Measurements from ENCODE around the gene CDH16. TPM values are rescaled to one million over a fixed set of nuclear protein-coding genes. Genes with fewer than 3 reads are reported as not detected.

CDH16 gene
- total and polyA plus RNA-seq, 2 of the 13 experiments (the other 11 are each of a cell fraction or from before 2014, with no cell fraction given) = 2.7 to 3.9 TPM

DNA sequence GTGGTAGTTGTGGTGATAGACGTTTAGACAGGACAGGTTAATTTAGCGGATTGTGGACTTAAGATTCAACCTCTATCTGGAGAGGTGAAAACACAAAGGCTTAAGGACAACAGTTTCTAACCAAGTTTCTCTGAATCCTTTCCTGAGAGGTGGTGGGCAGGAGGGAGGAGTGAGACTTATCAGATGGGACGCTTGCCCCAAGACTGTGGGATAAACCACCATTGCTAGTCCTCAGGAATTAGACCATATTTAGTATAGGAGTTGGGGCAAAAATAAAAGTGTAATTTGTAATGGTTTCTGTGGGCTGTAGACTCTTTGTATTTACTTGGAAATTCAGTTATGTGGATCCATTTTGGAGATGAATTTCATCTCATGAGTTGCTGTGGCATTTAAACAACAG is 31.8 kb downstream of the CDH16 start:
- Histone ChIP-seq H3K9ac (ENCODE audit: insufficient read depth, low read depth, low read length) (no peak overlapping the region), H3K79me2 (ENCODE audit: insufficient read depth, low read length) (peaks cover 18% of the 10 kb centered on the region), H3K27ac (ENCODE audit: extremely low read length, insufficient read depth, low read length) (no peak overlapping the region), H4K20me1 (ENCODE audit: insufficient read depth, low read length) (no peaks in the 10 kb centered on the region), H2AFZ (ENCODE audit: low read length) (no peak overlapping the region), H3K4me2 (ENCODE audit: low read depth, low read length) (no peak overlapping the region), H3K36me3 (replicated peaks in 1 of 2; ENCODE audit: control insufficient read depth in 1 of 2, insufficient read depth in 2 of 2, low read length in 2 of 2) (peaks cover 17 to 33% of the 10 kb centered on the region in 2 experiments), H3K4me3 (replicated peaks in 1 of 3; ENCODE audit: insufficient read depth in 1 of 3, low read depth in 2 of 3, low read length in 3 of 3) (no peak overlapping the region), H3K9me3 (ENCODE audit: low read length) (no peaks in the 10 kb centered on the region), H3K4me1 (ENCODE audit: insufficient read depth, low read length) (peaks cover 22% of the 10 kb centered on the region), H3K27me3 (ENCODE audit: control insufficient read depth in 1 of 2, insufficient read depth in 2 of 2, low read length in 2 of 2) (no peaks in the 10 kb centered on the region)
- WGBS (ENCODE audit: low lambda C conversion rate) = 93% methylated on average over 3 of the region's 3 CpGs
- TF ChIP-seq BCL6 (CRISPR knock-in tag; IDR thresholded peaks at IDR 0.05) = no peak
- no peak for TF ChIP-seq U2AF2 (IDR thresholded peaks at IDR 0.05; ENCODE audit: low read depth, low read length)
- TF ChIP-seq, protein P1, sequence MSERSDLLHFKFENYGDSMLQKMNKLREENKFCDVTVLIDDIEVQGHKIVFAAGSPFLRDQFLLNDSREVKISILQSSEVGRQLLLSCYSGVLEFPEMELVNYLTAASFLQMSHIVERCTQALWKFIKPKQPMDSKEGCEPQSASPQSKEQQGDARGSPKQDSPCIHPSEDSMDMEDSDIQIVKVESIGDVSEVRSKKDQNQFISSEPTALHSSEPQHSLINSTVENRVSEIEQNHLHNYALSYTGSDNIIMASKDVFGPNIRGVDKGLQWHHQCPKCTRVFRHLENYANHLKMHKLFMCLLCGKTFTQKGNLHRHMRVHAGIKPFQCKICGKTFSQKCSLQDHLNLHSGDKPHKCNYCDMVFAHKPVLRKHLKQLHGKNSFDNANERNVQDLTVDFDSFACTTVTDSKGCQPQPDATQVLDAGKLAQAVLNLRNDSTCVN (CRISPR knock-in tag; IDR thresholded peaks at IDR 0.05; ENCODE audit: borderline replicate concordance) = no peak
- TF ChIP-seq ATM (IDR thresholded peaks at IDR 0.05; ENCODE audit: borderline replicate concordance) = no peak
- TF ChIP-seq ZFP1 (CRISPR knock-in tag; IDR thresholded peaks at IDR 0.05) = no peak
- no peak for TF ChIP-seq KAT8 (CRISPR knock-in tag; IDR thresholded peaks at IDR 0.05)
- no peak for TF ChIP-seq IRF2 (CRISPR knock-in tag; IDR thresholded peaks at IDR 0.05)
- ChIA-PET POLR2A (no interaction called here), CTCF (ENCODE audit: low intra/inter-chr PET ratio, low total read pairs) (no interaction called here)
- in situ Hi-C loops (cut with HindIII; ENCODE audit: extremely low pct_ligation_motif_present, low pct_unique_long_range_greater_than_20kb) = no loop called here
- FAIRE-seq = no peak
- no peak for DNase-seq (ENCODE audit: low spot score)
- ATAC-seq = no peak
- intact Hi-C loops (cut with micrococcal nuclease; ENCODE audit: unreplicated experiment) = no loop called here
- BruUV-seq (replicated peaks) = no TSS peak

DNA sequence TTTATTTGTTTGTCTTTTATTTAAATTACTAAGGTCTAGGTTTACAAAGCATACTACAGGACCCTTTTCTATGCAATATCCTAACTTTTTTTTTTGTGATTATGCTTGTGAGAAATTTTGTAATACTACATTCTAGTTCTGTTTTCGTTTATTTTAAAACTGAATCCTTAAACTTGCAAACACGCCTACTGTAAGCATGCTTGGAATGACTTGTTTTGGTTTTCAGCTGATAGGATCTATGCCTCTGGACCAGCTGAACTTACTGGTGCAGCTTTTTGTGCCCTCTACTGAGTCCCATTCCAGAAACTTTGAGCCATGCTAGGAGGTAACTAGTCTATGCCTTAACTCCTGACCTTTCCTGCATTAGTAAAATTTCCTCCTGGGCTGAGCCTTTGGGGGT is 32.4 kb downstream of the CDH16 start:
- Histone ChIP-seq H3K4me2 (ENCODE audit: low read depth, low read length) (no peak overlapping the region), H3K36me3 (replicated peaks in 1 of 2; ENCODE audit: control insufficient read depth in 1 of 2, insufficient read depth in 2 of 2, low read length in 2 of 2) (peaks cover 17 to 33% of the 10 kb centered on the region in 2 experiments), H3K27me3 (ENCODE audit: control insufficient read depth in 1 of 2, insufficient read depth in 2 of 2, low read length in 2 of 2) (no peaks in the 10 kb centered on the region), H3K27ac (ENCODE audit: extremely low read length, insufficient read depth, low read length) (no peak overlapping the region), H3K4me1 (ENCODE audit: insufficient read depth, low read length) (peaks cover 23% of the 10 kb centered on the region), H4K20me1 (ENCODE audit: insufficient read depth, low read length) (no peaks in the 10 kb centered on the region), H3K4me3 (replicated peaks in 1 of 3; ENCODE audit: insufficient read depth in 1 of 3, low read depth in 2 of 3, low read length in 3 of 3) (no peak overlapping the region), H3K79me2 (ENCODE audit: insufficient read depth, low read length) (peaks cover 24% of the 10 kb centered on the region), H3K9me3 (ENCODE audit: low read length) (no peaks in the 10 kb centered on the region), H3K9ac (ENCODE audit: insufficient read depth, low read depth, low read length) (no peak overlapping the region), H2AFZ (ENCODE audit: low read length) (no peak overlapping the region)
- ATAC-seq (no peak), DNase-seq (ENCODE audit: low spot score) (no peak), FAIRE-seq (no peak)
- WGBS (ENCODE audit: low lambda C conversion rate) = 93% methylated on average over 2 of the region's 2 CpGs
- ChIA-PET POLR2A (no interaction called here), CTCF (ENCODE audit: low intra/inter-chr PET ratio, low total read pairs) (no interaction called here)
- in situ Hi-C loops (cut with HindIII; ENCODE audit: extremely low pct_ligation_motif_present, low pct_unique_long_range_greater_than_20kb) = no loop called here
- intact Hi-C loops (cut with micrococcal nuclease; ENCODE audit: unreplicated experiment) = no loop called here
- BruUV-seq (replicated peaks) = TSS peak; percentile 8
- no peak for TF ChIP-seq MBNL3 (CRISPR knock-in tag; conservative IDR thresholded peaks at IDR 0.05)
- TF ChIP-seq, protein P2, sequence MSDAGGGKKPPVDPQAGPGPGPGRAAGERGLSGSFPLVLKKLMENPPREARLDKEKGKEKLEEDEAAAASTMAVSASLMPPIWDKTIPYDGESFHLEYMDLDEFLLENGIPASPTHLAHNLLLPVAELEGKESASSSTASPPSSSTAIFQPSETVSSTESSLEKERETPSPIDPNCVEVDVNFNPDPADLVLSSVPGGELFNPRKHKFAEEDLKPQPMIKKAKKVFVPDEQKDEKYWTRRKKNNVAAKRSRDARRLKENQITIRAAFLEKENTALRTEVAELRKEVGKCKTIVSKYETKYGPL (CRISPR knock-in tag; IDR thresholded peaks at IDR 0.05) = no peak
- TF ChIP-seq, protein P3, sequence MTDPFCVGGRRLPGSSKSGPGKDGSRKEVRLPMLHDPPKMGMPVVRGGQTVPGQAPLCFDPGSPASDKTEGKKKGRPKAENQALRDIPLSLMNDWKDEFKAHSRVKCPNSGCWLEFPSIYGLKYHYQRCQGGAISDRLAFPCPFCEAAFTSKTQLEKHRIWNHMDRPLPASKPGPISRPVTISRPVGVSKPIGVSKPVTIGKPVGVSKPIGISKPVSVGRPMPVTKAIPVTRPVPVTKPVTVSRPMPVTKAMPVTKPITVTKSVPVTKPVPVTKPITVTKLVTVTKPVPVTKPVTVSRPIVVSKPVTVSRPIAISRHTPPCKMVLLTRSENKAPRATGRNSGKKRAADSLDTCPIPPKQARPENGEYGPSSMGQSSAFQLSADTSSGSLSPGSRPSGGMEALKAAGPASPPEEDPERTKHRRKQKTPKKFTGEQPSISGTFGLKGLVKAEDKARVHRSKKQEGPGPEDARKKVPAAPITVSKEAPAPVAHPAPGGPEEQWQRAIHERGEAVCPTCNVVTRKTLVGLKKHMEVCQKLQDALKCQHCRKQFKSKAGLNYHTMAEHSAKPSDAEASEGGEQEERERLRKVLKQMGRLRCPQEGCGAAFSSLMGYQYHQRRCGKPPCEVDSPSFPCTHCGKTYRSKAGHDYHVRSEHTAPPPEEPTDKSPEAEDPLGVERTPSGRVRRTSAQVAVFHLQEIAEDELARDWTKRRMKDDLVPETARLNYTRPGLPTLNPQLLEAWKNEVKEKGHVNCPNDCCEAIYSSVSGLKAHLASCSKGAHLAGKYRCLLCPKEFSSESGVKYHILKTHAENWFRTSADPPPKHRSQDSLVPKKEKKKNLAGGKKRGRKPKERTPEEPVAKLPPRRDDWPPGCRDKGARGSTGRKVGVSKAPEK (CRISPR knock-in tag; IDR thresholded peaks at IDR 0.05; ENCODE audit: borderline replicate concordance) = no peak
- TF ChIP-seq, protein P4, sequence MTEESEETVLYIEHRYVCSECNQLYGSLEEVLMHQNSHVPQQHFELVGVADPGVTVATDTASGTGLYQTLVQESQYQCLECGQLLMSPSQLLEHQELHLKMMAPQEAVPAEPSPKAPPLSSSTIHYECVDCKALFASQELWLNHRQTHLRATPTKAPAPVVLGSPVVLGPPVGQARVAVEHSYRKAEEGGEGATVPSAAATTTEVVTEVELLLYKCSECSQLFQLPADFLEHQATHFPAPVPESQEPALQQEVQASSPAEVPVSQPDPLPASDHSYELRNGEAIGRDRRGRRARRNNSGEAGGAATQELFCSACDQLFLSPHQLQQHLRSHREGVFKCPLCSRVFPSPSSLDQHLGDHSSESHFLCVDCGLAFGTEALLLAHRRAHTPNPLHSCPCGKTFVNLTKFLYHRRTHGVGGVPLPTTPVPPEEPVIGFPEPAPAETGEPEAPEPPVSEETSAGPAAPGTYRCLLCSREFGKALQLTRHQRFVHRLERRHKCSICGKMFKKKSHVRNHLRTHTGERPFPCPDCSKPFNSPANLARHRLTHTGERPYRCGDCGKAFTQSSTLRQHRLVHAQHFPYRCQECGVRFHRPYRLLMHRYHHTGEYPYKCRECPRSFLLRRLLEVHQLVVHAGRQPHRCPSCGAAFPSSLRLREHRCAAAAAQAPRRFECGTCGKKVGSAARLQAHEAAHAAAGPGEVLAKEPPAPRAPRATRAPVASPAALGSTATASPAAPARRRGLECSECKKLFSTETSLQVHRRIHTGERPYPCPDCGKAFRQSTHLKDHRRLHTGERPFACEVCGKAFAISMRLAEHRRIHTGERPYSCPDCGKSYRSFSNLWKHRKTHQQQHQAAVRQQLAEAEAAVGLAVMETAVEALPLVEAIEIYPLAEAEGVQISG (CRISPR knock-in tag; IDR thresholded peaks at IDR 0.05) = no peak
- TF ChIP-seq ZNF7 (CRISPR knock-in tag; IDR thresholded peaks at IDR 0.05) = no peak

Data from HepG2 (cell line).